Neural cell (in vitro differentiated cells): ENCODE results near the gene NKRF.
"Not testable (repeated sequence)": the region's sequence is repeated elsewhere in the genome, so short reads cannot be mapped to it uniquely, and the experiment has no call there.

Experiments used
- CTCF ChIP-seq: fragments of 450-650 bp; IDR thresholded peaks from 2 replicates; pipeline ENCODE4 v1.5.1; 2014; ENCODE audit warnings: antibody characterized with exemption, mild to moderate bottlenecking, moderate library complexity; ENCODE audit not compliant: poor library complexity, severe bottlenecking
- EP300 ChIP-seq: fragments of 450-650 bp; conservative IDR thresholded peaks from 2 replicates; pipeline ENCODE4 v1.6.1; 2014; ENCODE audit warnings: antibody characterized with exemption, mild to moderate bottlenecking, moderate library complexity; ENCODE audit not compliant: poor library complexity, severe bottlenecking
- POLR2AphosphoS5 ChIP-seq: IDR thresholded peaks from 2 replicates; pipeline ENCODE4 v1.6.1; 2012

GRCh38 chrX:119637421-119637820 is 31.2 kb upstream of the NKRF start:
- TF ChIP-seq EP300, POLR2AphosphoS5, CTCF: not testable (repeated sequence)
